Measurements from ENCODE around the gene PITX2.

The PITX2 gene

DNA sequence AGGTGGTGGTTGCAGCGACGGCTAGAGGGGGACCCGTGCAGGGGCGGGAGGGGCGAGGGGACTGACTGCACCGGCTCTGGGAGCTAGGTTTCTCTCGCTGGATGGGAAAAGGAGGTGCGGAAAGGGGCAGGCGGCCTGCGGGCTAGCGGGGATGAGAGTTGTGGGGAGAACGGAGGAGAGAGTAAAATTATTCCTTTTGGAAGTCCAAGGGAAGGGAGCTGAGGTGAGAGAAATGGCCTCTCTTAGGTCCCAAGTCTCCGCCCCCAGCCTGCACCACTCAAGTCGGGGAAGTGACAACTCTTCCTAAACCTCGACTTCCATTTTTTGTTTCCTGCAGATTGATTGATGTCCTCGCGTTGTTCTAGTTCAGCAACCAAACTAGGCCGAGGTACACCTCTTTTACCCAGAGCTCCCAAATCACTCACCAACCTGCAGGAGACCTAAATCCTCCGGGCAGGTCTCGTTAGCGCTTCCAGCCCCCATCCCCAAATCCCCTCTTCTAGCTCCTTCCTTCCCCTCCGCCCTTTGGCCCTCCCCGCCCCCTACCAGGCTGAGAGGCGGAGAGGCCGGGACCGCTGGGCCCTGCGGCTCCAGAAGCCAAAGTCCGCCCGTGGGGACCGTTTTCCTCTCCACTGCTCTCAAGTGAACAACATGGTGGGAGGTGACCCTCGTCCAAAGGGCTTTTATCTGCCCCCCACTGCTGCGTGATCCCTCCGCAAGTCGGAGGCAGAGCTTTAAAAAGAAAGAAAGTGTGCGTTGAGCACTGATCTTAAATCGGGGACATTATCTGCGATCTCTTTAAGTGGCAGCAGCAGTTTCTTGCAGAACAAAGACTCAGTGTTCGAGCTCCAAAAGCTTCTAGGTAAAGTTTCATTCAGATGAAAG, 7.3 kb downstream of the PITX2 start:
- DNase-seq (ENCODE audit: insufficient read length, low spot score) (no peak), FAIRE-seq (no peak)
- TF ChIP-seq POLR2A (IDR thresholded peaks at IDR 0.05; ENCODE audit: low read depth, low read length), result no peak

DNA sequence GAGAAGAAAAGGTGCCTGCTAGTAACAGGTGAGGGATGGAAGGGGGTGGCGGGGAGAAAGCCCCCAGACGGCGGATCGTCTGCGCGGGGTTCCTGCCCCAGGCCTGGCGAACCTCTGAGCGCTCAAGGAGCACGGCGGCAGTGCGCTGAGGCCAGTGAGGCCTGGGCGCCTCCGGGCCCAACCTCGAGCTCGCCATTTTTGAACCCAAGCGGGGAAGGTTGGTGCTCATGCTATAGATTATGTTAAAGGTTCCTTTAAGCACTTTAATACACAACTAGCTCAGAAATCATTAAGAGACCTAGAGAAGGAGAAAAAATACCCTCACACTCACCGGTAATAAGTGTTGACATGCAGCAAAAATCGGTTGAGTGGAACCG, 7.9 kb downstream of the PITX2 start:
- TF ChIP-seq POLR2A (IDR thresholded peaks at IDR 0.05; ENCODE audit: low read depth, low read length), result no peak
- FAIRE-seq (no peak), DNase-seq (ENCODE audit: insufficient read length, low spot score) (no peak)

DNA sequence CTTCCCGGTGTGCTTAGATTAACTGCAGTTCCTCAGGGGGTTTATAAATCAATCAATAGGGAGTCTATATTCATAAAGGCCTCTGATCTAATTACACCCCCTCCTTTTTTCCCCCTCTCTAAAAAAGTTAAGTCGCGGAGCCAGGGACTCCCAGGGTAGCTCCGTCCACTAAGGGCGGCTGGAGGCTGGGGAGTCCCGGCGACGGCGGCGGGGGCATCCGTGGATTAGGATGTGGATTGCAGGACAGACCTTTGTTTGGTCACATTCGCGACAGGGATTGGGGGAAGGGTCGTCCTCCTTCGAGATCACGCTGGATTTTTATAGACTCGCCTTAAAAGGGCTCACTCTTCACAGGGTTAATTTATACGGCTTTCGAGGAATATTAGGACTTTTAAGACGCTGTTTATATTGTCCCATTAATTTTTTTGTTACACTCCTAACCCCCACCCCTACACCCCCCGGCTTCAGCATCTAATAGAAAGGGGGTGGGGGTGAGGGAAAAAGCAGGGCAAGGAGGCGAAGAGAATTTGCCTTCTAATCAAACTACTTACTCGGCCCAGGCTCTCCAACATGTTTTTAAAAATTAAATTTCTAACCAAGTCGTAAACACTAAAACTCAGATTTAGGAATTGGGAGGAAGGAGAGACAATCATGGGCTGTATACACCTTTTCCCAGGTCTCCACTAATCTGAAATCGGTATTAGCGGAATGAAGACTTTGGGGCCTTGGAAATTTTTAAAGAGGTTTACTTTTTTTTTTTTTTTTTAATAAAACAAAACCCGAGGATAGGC, 8.5 kb downstream of the PITX2 start:
- DNase-seq (ENCODE audit: insufficient read length, low spot score) (no peak), FAIRE-seq (no peak)
- no peak for TF ChIP-seq POLR2A (IDR thresholded peaks at IDR 0.05; ENCODE audit: low read depth, low read length)

DNA sequence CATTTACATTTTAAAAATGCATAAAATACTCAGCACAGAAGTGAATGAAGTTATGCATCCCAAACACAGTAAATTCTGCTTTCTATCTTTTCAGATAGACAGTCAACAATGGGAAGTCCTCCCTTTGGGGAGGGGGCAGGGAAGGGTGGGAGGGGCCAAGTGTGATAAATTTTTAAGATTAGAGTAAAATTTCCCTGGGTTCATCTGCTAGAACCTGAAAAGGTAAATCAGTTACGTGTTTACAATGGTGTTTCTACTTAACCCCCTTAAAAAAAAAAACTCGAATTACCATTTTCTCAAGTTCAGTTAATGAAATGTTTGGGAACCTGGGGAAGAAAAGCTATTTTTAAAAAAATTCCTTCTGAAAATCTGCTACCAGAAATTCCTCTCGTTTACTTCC, 9.1 kb downstream of the PITX2 start:
- FAIRE-seq (no peak), DNase-seq (ENCODE audit: insufficient read length, low spot score) (no peak)
- TF ChIP-seq POLR2A (IDR thresholded peaks at IDR 0.05; ENCODE audit: low read depth, low read length), result no peak

DNA sequence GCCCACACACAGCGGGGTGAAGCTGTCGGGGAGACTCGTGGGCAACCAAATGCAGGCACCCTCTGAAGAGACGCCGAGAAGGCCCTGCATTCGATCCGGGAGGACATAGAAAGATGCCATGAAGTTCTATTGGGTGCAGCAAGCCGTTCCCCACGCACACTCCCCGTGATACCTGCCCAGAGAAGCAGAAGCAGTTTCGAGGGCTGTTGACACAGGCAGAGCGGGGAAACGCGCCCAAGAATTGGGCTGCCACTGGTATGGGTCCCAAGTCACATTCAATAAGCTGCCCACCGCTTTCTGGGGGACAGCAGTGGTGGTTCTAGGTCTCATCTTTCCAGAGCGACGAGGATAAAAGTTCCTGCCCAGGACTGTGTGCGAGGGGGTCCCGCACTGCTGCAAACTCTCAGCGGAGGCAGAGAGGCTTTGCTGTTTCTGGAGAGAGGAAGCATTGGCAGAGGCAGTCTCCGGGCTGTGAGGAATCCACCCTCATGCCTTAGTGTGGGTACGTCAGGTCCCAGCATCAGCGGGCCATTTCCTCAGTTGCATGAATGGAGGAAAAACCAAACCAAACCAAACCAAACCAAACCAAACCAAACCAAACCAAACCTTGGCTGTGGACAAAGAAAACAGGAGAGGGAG, 10.1 kb downstream of the PITX2 start:
- FAIRE-seq (no peak), DNase-seq (ENCODE audit: insufficient read length, low spot score) (no peak)
- TF ChIP-seq POLR2A (IDR thresholded peaks at IDR 0.05; ENCODE audit: low read depth, low read length), result no peak

DNA sequence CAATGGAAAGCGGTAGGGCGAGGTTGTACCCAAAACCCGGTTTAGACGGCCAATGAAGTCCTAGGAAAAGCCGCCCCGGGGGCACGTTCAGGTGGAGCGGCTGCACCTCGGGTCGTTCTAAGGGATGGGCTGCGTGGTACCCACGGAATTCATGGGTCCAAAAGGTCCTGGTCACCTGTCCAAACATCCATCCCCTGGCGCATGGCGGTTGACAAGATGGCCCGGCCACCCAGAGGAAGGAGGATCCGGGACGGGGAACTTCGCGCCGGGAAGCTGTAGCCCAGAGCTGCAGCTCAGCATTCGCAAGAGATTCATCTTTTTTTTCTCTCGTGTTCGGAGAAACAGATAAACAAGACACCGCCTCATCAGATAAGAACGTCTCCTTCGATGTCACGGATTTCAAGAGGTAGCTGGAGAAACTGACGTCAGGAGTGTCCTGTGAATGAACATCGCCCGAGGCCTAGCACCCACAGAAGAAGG, 10.9 kb downstream of the PITX2 start:
- no peak for TF ChIP-seq POLR2A (IDR thresholded peaks at IDR 0.05; ENCODE audit: low read depth, low read length)

DNA sequence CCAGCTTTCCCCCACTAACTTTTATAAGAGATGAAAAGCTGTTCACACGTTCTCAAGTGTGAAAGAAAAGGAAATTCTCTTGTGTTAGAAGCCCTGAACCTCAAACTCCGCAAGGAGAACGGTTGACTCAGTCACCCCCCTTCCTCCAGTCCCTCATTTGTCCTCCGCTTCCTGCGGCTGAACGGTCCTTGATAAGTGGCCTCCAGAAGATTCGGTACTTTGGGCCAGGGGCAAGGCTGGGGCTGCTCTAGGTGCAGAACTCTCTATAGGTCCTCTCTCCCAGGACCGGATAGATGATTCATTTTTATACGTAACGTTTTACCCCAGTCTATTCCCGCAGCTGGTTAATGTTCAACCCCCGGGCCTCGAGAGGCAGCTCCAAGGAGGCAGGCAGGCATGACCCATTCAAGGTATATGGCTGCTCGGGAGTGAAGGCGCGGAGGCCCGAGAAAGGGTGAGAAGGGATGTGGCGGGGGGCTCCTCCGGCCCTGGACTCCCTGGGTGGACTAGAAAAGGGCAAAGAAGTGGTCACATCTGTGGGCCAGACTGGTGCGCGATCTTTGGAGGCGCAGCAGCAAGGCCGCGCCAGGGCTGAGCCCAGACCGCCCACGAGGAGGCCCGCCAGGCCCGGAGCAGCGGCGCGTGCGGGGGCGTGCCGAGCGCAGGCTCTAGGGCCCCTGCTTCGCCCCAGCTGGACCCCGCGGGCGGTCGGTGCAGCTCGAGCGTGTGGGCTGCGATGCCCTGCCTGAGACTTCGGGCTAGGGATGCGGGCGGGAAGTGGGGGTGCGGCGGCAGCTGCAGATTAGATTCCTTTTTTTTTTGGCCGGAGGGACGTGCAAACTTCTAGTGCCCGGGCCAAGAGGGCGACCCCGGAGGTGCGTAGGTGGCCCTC, 11.7 kb downstream of the PITX2 start:
- DNase-seq (ENCODE audit: insufficient read length, low spot score) (no peak), FAIRE-seq (no peak)
- TF ChIP-seq POLR2A (IDR thresholded peaks at IDR 0.05; ENCODE audit: low read depth, low read length), result no peak

More for the DNA sequence above, 10.9 kb downstream of the PITX2 start:
- DNase-seq (ENCODE audit: insufficient read length, low spot score), result no peak
- no peak for FAIRE-seq

DNA sequence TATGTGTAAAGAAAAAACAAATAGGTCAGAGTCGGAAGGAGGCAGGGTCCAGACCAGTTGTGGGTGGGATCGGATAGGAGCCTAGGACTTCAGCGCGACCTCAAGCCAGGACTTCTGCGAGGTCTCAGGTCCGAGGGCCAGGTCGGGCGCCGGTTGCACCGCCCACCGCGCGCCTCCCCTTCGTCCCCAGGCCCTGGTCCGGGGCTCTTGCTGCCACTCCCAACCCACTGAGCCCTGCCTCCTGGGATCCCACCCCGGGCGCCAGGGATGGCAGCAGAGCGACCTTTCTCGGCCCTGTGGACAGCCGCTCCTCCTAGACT, 12.3 kb downstream of the PITX2 start:
- no peak for DNase-seq (ENCODE audit: insufficient read length, low spot score)
- no peak for TF ChIP-seq POLR2A (IDR thresholded peaks at IDR 0.05; ENCODE audit: low read depth, low read length)
- FAIRE-seq, result no peak

DNA sequence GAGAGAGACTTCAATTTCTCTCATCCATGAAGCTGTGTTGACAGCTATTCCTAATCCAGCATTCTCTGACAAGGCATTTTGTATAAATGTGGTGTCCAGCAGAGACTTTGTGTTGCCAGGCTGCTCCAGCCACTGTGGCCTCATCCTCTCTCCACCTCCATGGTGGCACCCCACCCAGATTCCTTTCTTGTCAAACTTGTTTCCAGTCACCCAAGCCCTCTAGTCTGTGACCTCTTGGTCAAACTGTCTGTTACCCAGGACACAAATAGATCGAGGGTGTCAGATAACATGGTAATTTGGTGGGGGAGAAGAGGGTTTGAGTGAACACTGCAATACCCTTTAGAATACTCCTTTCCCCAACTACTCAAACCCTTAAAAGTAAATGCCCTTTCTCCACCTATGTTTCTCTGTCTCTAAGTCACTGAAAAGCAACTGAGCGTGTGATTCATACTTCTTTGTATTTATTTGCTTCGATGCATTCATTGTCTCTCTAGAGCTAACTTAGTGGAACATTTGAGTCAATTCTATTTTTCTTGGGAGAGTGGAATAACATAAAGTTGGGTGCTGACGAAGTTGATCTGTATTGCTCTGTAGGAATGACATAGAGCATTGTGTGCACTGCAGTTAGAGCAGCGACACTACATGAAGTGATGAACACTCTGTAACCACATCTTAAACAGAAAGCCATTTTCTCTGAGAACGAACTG, 13.7 kb downstream of the PITX2 start:
- DNase-seq (ENCODE audit: insufficient read length, low spot score) (no peak), FAIRE-seq (no peak)
- TF ChIP-seq POLR2A (IDR thresholded peaks at IDR 0.05; ENCODE audit: low read depth, low read length), result no peak

DNA sequence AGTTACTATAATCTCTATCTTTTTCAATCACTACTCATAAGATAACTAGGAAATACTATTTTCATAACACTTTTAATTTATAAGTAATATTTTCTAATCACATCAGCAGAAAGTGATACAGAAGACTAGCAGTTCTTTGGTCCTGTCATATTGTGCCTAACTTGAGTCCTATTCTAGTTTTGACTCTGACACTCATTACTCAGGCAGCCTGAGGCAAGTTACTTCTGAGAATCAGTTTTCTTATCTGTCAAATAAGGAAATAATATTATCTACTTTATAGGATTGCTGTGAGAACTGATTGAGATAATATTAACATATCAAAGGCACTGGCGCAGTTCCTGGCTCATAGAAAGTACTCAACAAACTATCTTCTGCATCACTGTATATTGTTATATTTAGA, 17.8 kb downstream of the PITX2 start:
- FAIRE-seq (no peak), DNase-seq (ENCODE audit: insufficient read length, low spot score) (no peak)
- no peak for TF ChIP-seq POLR2A (IDR thresholded peaks at IDR 0.05; ENCODE audit: low read depth, low read length)

DNA sequence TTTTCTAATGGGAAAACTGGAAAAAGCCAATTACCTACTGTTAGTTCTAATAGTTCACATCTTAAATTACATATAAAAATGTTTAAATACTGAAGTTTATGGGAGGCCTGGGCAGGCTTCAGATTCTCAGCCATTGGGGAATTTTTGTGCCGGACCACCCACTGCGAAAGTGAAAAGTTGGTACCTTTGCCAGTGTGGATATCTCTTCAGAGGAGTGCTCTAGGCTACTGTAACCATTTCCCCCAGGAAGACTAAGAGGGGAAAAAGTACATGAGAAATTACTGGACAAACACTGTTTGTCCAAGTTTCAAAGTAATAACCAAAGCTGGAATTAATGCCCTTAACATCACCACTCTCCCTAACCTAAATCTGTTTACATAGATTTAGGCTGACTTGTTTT, 20.8 kb downstream of the PITX2 start:
- no peak for TF ChIP-seq POLR2A (IDR thresholded peaks at IDR 0.05; ENCODE audit: low read depth, low read length)
- FAIRE-seq (no peak), DNase-seq (ENCODE audit: insufficient read length, low spot score) (no peak)

DNA sequence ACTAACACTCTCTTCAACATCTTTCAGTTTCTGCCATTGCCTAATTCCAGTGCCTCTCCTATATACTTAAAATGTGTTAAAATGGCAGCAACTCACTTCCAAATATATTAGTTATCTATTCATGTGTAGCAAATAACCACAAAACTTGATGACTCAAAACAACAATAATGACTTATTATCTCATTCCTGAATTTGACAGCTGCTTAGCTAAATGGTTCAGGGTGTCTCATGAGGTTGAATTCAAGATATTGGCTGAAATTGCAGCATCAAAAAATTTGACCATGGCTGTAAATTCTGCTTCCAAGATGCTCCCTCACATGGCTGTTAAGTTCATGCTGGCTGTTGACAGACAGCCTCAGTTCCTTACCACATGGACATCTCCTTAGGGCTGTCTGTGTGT, 25.3 kb downstream of the PITX2 start:
- no peak for TF ChIP-seq POLR2A (IDR thresholded peaks at IDR 0.05; ENCODE audit: low read depth, low read length)
- no peak for DNase-seq (ENCODE audit: insufficient read length, low spot score)
- no peak for FAIRE-seq

DNA sequence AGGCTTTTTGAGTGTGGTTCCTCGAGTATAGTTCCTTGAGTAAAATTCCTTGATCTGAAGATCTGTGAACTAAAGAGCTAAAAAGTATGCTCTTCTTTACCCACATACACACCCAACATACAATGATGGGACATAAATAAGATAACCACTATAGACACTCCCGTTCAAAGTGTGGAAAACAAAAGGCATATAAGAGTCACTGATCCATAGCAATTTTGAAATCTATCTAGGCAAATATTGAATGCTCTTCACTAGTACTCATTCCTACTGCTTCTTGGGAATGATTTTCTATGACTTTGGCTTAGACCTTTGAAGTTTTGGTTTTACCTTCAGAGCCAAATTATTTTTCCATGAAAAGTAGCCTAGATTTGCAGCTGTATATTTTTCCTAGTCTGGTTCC, 26.4 kb downstream of the PITX2 start:
- FAIRE-seq (no peak), DNase-seq (ENCODE audit: insufficient read length, low spot score) (no peak)
- no peak for TF ChIP-seq POLR2A (IDR thresholded peaks at IDR 0.05; ENCODE audit: low read depth, low read length)

Data from H54 (cell line).